HL-60/S4 treated with retinoic acid at 250 ng/mL for 4 days and 3 days (cell line): ENCODE measurements around the gene FTL.

Source experiments
- in situ Hi-C: fragments of 300-500 bp; cut with MboI; formaldehyde crosslinking; loops from 2 replicates; pipeline ENCODE4 v1.7.0; 2022; ENCODE audit warnings: low sequenced_read_pairs

FTL gene

DNA sequence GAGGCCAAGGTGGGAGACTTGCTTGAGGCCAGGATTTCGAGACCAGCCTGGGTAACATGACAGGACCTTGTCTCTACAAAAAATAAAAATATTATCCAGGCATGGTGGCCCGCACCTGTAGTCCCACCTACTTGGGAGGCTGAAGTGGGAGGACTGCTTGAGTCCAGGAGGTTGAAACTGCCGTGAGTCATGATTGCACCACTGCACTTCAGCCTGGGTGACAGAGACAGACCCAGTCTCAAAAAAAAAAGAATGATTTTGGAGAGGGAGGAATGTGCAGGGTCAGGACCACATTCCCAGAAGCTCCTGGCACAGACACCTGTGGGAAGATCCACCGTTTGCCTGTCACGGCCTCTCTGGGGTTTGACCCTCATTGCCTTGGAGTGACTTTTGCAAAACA lies 19.7 kb upstream of the FTL start:
- in situ Hi-C loops, result no loop called here

DNA sequence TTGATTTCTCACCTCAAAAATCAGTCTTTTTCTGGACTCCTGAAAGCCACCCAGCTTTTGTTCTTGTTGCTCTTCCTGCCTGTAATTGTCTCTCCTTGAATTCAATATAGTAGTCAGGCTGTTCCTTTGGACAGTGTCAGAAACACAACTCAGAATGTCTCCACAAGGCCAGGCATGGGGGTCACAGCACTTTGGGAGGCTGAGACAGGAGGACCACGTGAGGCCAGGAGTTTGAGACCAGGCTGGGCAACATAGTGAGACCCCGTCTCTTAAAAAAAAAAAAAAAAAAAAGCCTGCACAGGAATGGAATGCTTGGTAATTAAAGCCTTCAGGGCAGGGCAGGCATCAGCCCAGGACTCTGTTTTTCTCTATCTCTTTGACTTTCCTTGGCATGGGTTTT lies 19.3 kb upstream of the FTL start:
- in situ Hi-C loops, result no loop called here

DNA sequence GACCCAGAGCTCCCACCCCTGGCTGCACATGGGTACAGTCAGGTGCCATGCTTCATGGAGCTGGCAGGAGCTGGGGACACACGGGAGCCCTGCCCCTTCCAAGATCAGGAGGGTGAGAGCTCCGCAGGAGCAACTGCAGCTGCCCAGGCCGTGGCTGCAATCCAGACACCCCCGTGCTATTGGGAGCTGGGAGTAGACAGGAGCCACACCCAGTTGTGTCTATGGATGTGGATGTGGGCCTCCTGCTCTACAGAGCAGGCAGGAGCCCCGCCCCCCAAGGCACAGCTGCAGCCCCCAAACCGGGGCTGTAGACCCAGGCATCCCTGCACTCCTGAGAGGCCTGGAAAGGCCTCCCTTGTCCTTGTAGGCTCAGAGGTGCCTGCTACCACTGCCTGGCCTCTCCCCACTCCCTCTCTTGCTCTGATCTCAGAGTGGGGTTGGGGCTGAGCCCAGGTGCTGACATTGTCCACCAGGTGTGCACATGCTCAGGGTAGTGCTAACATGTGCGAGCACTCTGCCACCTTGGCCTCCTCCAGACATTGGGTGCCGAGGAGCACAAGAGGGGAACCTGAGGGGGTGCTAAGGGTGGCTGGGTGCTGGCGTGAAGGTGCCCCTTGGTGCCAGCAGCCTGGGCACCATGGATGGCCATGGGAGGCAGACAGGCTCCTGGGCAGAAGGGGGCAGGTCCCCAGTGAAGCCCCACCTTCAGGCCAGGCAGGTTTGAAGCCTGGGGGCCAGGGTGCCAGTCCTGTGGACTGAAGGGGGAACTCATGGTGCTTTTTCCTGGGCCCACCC lies 18.4 kb upstream of the FTL start:
- in situ Hi-C loops, result no loop called here

DNA sequence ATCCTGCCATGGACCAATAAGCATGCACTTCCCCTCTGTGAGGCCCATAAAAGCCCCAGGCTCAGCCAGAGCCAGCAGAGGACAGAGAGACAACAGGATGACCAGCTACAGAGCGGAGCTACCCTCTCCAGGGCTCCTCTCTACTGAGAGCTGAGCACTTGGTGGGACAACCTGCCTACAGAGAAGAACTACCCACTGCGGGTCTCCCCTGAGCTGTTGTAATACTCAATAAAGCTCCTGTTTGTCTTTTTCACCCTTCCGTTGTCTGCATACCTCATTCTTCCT lies 17.9 kb upstream of the FTL start:
- in situ Hi-C loops, result no loop called here

DNA sequence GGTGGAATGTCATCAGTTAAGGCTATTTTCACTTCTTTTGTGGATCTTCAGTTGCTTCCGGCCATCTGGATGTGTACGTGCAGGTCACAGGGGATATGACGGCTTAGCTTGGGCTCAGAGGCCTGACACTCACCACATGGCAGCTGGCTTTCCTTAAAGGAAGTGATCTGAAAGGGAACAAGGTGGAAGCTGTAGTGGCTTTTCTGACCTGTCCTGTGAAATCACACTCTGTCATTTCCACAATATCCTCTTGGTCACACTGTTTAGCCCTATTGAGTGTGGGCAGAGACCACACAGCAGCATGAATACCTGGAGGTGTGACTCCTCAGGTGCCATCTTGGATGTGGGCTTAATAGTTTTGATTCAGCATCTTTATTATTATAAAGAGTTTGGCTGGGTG lies 14.9 kb upstream of the FTL start:
- in situ Hi-C loops, result loop anchor here (25.0 kb wide), 1 partner anchor 313 kb away; the partner anchor contains the start of genes CA11 and DBP

GRCh38 chr19:48950830-48951519 lies 14.1 kb upstream of the FTL start:
- in situ Hi-C loops, result loop anchor here (25.0 kb wide), 1 partner anchor 314 kb away; the partner anchor contains the start of genes CA11 and DBP

- in situ Hi-C loops, result loop anchor here (25.0 kb wide), 1 partner anchor 316 kb away; the partner anchor contains the start of genes CA11 and DBP
These were observed 12.0 kb upstream of the FTL start for GRCh38 chr19:48953141-48953540.

DNA sequence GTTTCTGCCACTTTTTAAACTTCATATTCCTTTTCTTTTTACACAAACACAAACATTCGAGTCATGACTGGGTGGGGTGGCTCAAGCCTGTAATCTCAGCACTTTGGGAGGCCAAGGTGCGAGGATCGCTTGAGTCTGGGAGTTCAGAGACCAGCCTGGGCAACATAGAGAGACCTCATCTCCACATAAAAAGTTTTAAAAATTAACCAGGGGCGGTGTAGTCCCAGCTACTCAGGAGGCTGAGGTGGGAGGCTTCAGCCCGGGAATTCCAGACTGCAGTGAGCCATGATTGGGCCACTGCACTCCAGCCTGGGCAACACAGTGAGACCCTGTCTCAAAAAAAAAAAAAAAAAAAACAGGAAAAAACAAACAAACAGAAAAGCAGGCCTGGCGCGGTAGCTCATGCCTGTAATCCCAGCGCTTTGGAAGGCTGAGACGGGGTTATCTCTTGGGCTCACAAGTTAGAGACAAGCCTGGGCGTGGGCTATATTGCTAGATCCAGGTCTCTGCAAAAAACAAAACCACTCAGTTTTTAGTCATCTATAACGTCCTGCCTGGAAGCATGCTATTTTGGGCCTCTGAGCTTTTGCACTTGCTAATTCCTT lies 11.0 kb upstream of the FTL start:
- in situ Hi-C loops, result loop anchor here (25.0 kb wide), 1 partner anchor 317 kb away; the partner anchor contains the start of genes CA11 and DBP

DNA sequence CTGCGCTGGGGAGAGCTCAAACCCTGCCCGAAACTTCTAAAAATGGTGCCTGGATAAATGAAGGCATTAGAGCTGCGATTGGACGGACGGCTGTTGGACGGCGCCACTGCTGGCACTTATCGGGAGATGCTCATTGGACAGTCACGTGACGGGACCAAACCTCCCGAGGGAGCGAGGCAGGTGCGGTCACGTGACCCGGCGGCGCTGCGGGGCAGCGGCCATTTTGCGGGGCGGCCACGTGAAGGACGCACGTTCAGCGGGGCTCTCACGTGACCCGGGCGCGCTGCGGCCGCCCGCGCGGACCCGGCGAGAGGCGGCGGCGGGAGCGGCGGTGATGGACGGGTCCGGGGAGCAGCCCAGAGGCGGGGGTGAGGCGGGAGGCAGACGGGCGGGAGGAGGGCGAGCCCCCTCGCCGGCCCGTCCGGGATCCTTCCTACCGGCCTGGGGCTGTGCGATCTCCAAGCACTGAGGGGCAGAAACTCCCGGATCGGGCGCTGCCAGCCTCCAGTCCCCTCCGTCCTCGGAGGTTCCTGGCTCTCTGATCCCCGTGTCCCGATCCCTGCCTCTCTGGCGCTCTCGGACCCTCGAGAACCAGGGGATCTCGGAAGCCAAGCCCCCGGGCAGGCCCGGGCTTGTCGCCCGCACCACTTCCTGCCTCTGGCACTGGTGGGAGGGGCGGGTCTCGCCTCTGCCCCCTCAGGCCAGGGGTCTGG lies 10.4 kb upstream of the FTL start, which contains the start of gene BAX:
Gene BAX, plus strand, starts transcription at position 281 of the 713 bp plus-strand sequence. Its CDS starts 54 bp downstream, at position 335.
- in situ Hi-C loops, result loop anchor here (25.0 kb wide), 1 partner anchor 317 kb away; the partner anchor contains the start of genes CA11 and DBP

DNA sequence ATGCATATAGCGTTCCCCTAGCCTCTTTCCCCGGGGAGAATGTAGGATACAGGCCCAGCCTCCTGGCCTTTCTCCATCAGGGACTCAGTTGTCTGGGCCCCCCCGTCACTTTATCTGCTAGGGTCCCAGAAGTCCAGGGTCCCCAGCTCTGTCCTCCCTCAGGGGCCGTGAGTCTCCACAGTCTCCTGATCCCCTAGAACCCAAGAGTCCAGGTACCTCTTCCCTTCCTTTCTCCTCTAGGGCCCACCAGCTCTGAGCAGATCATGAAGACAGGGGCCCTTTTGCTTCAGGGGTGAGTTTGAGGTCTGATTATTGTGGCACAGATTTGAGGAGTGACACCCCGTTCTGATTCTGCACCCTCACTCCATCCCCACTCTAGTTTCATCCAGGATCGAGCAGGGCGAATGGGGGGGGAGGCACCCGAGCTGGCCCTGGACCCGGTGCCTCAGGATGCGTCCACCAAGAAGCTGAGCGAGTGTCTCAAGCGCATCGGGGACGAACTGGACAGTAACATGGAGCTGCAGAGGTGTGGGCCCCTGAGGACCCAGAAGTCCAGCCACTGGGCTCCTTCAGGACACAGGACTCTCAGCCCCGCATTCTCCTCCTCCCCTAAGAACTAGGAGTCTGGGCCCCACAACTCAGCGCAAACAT lies 9.7 kb upstream of the FTL start:
- in situ Hi-C loops, result loop anchor here (25.0 kb wide), 1 partner anchor 318 kb away; the partner anchor contains the start of genes CA11 and DBP

- in situ Hi-C loops, result loop anchor here (25.0 kb wide), 1 partner anchor 321 kb away; the partner anchor contains the start of genes CA11 and DBP
These were observed 7.1 kb upstream of the FTL start for GRCh38 chr19:48958006-48958405.

DNA sequence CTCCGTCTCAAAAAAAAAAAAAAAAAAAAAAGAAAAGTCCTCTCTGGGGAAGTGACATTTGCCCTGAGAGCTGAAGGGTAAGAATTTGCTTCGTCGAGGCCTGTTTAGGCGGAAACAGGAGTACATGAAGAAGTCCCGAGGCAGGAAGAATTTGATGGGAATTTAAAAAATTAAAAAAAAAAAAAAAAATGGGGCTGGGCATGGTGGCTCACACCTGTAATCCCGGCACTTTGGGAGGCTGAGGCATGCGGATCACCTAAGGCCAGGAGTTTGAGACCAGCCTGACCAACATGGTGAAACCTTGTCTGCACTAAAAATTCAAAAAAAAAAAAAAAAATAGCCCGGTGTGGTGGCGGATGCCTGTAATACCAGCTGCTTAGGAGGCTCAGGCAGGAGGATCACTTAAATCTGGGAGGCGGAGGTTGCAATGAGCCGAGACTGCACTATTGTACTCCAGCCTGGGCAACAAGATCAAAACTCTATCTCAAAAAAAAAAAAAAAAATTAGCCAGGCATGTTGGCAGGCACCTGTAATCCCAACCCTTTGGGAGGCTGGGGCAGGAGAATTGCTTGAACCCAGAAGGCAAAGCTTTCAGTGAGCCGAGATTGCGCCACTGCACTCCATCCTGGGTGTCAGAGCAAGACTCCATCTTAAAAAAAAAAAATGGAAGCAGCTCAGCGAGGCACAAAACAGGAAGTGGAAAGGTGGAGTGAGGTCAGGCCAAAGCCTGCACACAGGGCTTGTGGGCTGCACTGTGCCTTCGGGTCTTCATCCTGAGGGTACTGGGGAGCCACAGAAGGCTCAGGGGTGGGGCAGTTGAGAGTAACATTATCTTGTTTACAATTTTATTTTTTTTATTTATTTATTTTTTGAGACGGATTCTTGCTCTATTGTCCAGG lies 5.5 kb upstream of the FTL start:
- in situ Hi-C loops, result loop anchor here (25.0 kb wide), 1 partner anchor 322 kb away; the partner anchor contains the start of genes CA11 and DBP

DNA sequence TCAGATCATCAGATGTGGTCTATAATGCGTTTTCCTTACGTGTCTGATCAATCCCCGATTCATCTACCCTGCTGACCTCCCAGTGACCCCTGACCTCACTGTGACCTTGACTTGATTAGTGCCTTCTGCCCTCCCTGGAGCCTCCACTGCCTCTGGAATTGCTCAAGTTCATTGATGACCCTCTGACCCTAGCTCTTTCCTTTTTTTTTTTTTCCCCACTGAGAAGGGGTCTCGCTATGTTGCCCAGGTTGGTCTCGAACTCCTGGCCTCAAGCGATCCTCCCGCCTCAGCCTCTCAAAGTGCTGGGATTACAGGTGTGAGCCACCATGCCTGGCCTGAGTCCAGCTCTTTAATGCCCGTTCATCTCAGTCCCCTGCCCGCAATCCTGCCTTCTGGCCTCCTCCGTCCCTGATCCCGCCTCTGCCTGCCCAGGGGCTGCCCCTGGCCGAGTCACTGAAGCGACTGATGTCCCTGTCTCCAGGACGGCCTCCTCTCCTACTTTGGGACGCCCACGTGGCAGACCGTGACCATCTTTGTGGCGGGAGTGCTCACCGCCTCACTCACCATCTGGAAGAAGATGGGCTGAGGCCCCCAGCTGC lies 4.0 kb upstream of the FTL start:
- in situ Hi-C loops, result loop anchor here (25.0 kb wide), 1 partner anchor 324 kb away; the partner anchor contains the start of genes CA11 and DBP

DNA sequence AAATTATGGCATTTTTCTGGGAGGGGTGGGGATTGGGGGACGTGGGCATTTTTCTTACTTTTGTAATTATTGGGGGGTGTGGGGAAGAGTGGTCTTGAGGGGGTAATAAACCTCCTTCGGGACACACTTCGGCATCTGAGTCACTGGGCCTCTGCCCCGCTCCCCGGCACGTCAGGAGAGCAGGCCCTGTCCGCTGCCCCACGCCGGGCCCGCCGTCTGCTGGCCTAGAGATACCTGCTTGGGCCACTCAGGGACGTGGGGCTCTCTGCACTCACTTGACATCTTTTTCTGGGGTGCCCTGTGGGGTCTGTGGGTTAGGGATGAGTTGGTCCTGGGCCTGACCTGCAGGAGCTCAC lies 3.5 kb upstream of the FTL start:
- in situ Hi-C loops, result loop anchor here (25.0 kb wide), 1 partner anchor 324 kb away; the partner anchor contains the start of genes CA11 and DBP

DNA sequence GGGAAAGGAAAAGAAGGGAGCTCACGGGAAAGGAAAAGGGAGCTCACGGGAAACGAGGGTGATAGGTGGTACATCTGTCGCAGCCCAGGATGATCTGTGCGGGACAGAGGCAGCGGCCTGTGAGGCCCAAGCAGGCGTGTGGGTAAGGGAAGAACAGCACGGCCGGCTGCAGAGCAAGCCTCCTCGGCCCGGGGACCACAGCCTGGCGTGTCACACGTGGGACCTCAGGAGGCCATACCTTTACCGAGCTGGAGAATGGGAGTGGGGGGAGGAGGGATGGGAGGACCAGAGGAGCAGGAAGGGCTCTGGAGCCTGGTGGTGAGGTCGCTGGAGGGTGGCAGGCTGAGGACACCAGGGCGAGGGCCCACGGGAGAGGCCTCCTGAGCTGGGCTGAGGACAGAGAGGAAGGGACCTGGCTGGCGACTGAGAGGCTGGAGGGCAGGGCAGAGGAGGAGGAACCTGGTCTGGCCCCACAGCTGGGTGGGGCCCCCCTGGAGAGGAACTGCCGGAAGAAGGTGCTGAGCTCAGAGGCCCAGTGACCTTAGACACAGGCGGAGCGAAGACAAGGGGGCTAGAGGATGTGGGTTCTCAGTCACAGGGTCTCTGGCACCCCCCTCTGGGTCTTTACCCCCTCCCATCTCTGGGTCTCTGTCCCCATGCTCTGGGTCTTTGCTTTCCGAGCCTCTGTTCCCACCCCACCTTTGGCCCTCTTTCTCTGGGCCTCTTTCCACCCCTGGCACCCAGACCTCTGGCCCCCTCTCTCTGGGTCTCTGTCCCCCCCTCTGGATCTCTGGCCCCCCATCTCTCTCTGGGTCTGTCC lies 2.9 kb upstream of the FTL start:
- in situ Hi-C loops, result loop anchor here (25.0 kb wide), 1 partner anchor 325 kb away; the partner anchor contains the start of genes CA11 and DBP

DNA sequence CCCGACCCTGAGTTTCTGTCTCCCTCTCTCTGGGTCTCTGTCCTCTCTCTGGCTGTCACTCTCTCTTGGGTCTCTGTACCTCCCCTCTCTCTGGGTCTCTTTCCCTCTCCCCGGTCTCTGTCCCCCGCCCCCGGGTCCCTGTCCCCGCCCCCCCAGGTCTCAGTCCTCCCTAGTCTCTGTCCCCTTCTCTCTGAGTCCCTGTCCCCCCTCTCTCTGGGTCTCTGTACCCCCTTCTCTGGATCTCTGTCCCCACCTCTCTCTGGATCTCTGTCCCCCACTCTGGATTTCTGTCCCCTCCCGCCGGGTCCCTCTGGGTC lies 2.3 kb upstream of the FTL start:
- in situ Hi-C loops, result loop anchor here (25.0 kb wide), 1 partner anchor 326 kb away; the partner anchor contains the start of genes CA11 and DBP

GRCh38 chr19:48963371-48964204 lies 1.5 kb upstream of the FTL start:
- in situ Hi-C loops, result loop anchor here (25.0 kb wide), 1 partner anchor 326 kb away; the partner anchor contains the start of genes CA11 and DBP
